ENCODE results near the gene POU4F3. TPM values are rescaled to one million over a fixed set of nuclear protein-coding genes. Genes with fewer than 3 reads are reported as not detected.

The POU4F3 gene
- total RNA-seq, 1 experiment from 2014 or later, result 0.15 TPM

GRCh38 chr5:146357126-146357525, 18.5 kb downstream of the POU4F3 start (continued):
- TF ChIP-seq ZBTB33 (IDR thresholded peaks at IDR 0.05; ENCODE audit: extremely low read depth, insufficient replicate concordance, low read length) (no peak), YY1 (IDR thresholded peaks at IDR 0.05; ENCODE audit: extremely low read depth, insufficient replicate concordance, low read depth, low read length) (no peak), MAX (IDR thresholded peaks at IDR 0.05) (no peak), FOSL1 (IDR thresholded peaks at IDR 0.05; ENCODE audit: low read depth) (no peak), TCF7L2 (IDR thresholded peaks at IDR 0.05; ENCODE audit: borderline replicate concordance, extremely low read depth, insufficient read depth, insufficient read length) (no peak), CBX3 (IDR thresholded peaks at IDR 0.05; ENCODE audit: low read depth) (no peak), EZH2 (IDR thresholded peaks at IDR 0.05) (no peak)

- ChIA-PET POLR2A (no interaction called here), CTCF (no interaction called here), RAD21 (ENCODE audit: low non-redundant PET in 1 of 2, low total read pairs in 2 of 2, uncharacterized antibody in 2 of 2, unreplicated experiment in 2 of 2) (no interaction called here)
- H3K27ac ChIP-seq (ENCODE audit: low read depth, low read length), result no peak overlapping the region
- H2AFZ ChIP-seq (ENCODE audit: low read depth, low read length, poor library complexity, severe bottlenecking), result no peak overlapping the region
- no peaks in the 10 kb centered on the region for H3K36me3 ChIP-seq (ENCODE audit: control insufficient read depth in 1 of 2, insufficient read depth in 2 of 2, low read length in 2 of 2)
- no peaks in the 10 kb centered on the region for H3K79me2 ChIP-seq (ENCODE audit: insufficient read depth, low read length)
- H3K9ac ChIP-seq (ENCODE audit: low read length), result no peak overlapping the region
- DNase-seq (ENCODE audit: low read depth, low spot score) (no peak), ATAC-seq (no peak)
- H3K9me2 ChIP-seq (ENCODE audit: insufficient read depth), result no peaks in the 10 kb centered on the region
- H4K20me1 ChIP-seq (ENCODE audit: insufficient read depth), result no peaks in the 10 kb centered on the region
- intact Hi-C loops (cut with micrococcal nuclease), result no loop called here
- no peak overlapping the region for H3K4me2 ChIP-seq (ENCODE audit: low read length)
- H3K4me3 ChIP-seq (replicated peaks in 1 of 2; ENCODE audit: low read depth in 1 of 2, low read length in 2 of 2), result no peak overlapping the region
- H3K9me3 ChIP-seq (ENCODE audit: control insufficient read depth in 1 of 2, insufficient read depth in 1 of 2, low read depth in 1 of 2, low read length in 2 of 2), result no peaks in the 10 kb centered on the region
- BruUV-seq (replicated peaks), result no TSS peak
- no peaks in the 10 kb centered on the region for H3K27me3 ChIP-seq (ENCODE audit: insufficient read depth, low read length)
- H3K4me1 ChIP-seq (ENCODE audit: control insufficient read depth in 1 of 2, insufficient read depth in 2 of 2, low read length in 2 of 2), result no peaks in the 10 kb centered on the region
- TF ChIP-seq ZBTB33 (IDR thresholded peaks at IDR 0.05; ENCODE audit: extremely low read depth, insufficient replicate concordance, low read length), result no peak
- no peak for TF ChIP-seq RAD21 (IDR thresholded peaks at IDR 0.05; ENCODE audit: low read depth)
- TF ChIP-seq EGR1 (IDR thresholded peaks at IDR 0.05; ENCODE audit: low read depth), result no peak
- TF ChIP-seq TCF7L2 (IDR thresholded peaks at IDR 0.05; ENCODE audit: borderline replicate concordance, extremely low read depth, insufficient read depth, insufficient read length), result no peak
- TF ChIP-seq ATF3 (IDR thresholded peaks at IDR 0.05), result no peak
- no peak for TF ChIP-seq SIN3A (IDR thresholded peaks at IDR 0.05; ENCODE audit: low read depth)
- no peak for TF ChIP-seq SRF (IDR thresholded peaks at IDR 0.05; ENCODE audit: low read depth)
- TF ChIP-seq SP1 (IDR thresholded peaks at IDR 0.05; ENCODE audit: low read depth), result no peak
- TF ChIP-seq MAX (IDR thresholded peaks at IDR 0.05), result no peak
- no peak for TF ChIP-seq POLR2A (IDR thresholded peaks at IDR 0.05; ENCODE audit: borderline replicate concordance, extremely low read depth, insufficient read depth, insufficient read length)
- no peak for TF ChIP-seq CTCF (IDR thresholded peaks at IDR 0.05 in 2 of 3, conservative IDR thresholded peaks at IDR 0.05 in 1 of 3; ENCODE audit: borderline replicate concordance in 1 of 3, insufficient read depth in 1 of 3, low read depth in 2 of 3, low read length in 2 of 3)
- no peak for TF ChIP-seq YY1 (IDR thresholded peaks at IDR 0.05; ENCODE audit: extremely low read depth, insufficient replicate concordance, low read depth, low read length)
- TF ChIP-seq EZH2phosphoT487 (IDR thresholded peaks at IDR 0.05; ENCODE audit: borderline replicate concordance), result no peak
- no peak for TF ChIP-seq EZH2 (IDR thresholded peaks at IDR 0.05)
These were observed 21.2 kb downstream of the POU4F3 start for GRCh38 chr5:146359836-146360235.
